Body of pancreas (tissue), 4 donors: ENCODE results near the gene CPXM2.

ENCODE experiments used
- POLR2A ChIP-seq, 3 donors: fragments of 450-650 bp; IDR thresholded peaks; one replicate each; pipeline ENCODE4 v1.6.1; 2016; ENCODE audit warnings: antibody characterized with exemption in 3 of 3, mild to moderate bottlenecking in 2 of 3
- TF ChIP-seq, protein P1 (sequence below), 7 experiments: fragments of 450-650 bp in 4 of 7; fragments of 200-600 bp in 3 of 7; sonication (generic) in 3 of 7; IDR thresholded peaks; one replicate each; pipeline ENCODE4 v1.5.1; 2016 to 2019; ENCODE audit warnings: antibody characterized with exemption in 7 of 7

DNA sequence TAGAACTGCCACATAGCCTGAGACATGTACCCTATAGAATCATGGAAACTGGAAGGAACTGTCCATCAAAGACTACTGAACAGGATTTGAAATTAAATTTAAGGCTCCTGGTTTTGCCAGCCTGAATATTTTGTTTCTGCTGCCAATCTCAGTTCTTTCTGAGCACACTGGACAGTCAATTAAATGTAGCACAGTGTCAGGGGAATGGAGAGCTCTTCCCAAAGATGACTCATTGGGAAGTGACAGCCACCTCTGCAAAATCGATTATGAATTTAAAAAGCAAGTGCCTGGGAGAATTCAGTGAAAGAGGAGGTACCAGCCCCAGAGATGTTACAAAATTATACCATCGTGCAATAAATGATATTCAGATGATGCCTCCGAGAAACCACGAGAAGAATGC lies 47.8 kb downstream of the CPXM2 start:
- no peak for TF ChIP-seq POLR2A (IDR thresholded peaks at IDR 0.05)
- TF ChIP-seq, protein P1, sequence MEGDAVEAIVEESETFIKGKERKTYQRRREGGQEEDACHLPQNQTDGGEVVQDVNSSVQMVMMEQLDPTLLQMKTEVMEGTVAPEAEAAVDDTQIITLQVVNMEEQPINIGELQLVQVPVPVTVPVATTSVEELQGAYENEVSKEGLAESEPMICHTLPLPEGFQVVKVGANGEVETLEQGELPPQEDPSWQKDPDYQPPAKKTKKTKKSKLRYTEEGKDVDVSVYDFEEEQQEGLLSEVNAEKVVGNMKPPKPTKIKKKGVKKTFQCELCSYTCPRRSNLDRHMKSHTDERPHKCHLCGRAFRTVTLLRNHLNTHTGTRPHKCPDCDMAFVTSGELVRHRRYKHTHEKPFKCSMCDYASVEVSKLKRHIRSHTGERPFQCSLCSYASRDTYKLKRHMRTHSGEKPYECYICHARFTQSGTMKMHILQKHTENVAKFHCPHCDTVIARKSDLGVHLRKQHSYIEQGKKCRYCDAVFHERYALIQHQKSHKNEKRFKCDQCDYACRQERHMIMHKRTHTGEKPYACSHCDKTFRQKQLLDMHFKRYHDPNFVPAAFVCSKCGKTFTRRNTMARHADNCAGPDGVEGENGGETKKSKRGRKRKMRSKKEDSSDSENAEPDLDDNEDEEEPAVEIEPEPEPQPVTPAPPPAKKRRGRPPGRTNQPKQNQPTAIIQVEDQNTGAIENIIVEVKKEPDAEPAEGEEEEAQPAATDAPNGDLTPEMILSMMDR (IDR thresholded peaks at IDR 0.05) = no peak
